ENCODE measurements around the gene MLPH.

Gene MLPH

GRCh38 chr2:237567276-237568029, 80.4 kb downstream of the MLPH start:
- no peak for DNase-seq (ENCODE audit: low read depth in 2 of 2)

GRCh38 chr2:237568121-237568660, 81.1 kb downstream of the MLPH start:
- no peak for DNase-seq (ENCODE audit: low read depth in 2 of 2)

DNA sequence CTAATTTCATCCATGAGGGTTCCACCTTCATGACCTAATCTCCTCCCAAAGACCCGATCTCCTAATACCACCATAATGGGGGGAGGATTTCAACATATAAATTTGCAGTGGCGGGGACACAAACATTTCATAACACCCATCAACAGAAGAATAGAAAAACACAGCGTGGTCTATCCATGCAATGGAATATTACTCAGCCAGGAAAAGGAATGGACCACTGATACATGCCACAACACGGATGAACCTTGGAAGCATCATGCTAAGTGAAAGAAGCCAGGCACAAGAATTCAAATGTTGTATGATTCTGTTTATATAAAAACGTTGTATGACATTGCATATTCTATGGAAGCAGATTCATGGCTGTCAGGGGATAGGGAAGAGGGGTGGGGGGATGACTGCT, 82.0 kb downstream of the MLPH start:
- DNase-seq (ENCODE audit: low read depth in 2 of 2) = no peak

GRCh38 chr2:237569896-237570295, 82.8 kb downstream of the MLPH start:
- no peak for DNase-seq (ENCODE audit: low read depth in 2 of 2)

GRCh38 chr2:237570776-237571335, 83.8 kb downstream of the MLPH start:
- DNase-seq (ENCODE audit: low read depth in 2 of 2) = no peak

DNA sequence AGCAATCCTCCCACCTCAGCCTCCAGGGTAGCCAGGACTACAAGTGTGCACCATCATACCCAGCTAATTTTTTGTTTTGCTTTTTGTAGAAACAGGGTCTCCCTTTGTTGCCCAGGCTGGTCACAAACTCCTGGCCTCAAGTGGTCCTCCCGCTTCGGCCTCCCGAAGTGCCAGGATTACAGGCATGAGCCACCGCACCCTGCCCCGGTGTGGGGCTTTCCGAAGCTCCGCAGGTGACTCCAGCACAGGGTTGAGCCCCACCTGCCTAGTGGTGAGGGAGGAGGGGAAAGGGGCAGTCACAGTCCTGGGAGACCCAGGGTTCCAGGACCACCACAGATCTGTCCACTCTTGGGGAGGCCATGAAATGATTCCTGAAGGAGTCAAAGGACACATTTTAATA, 84.5 kb downstream of the MLPH start:
- no peak for DNase-seq (ENCODE audit: low read depth in 2 of 2)

- peak; percentile 75 to 89 for DNase-seq (ENCODE audit: low read depth in 2 of 2)
These were observed 85.1 kb downstream of the MLPH start for GRCh38 chr2:237572021-237572741.

GRCh38 chr2:237572742-237573101, 85.7 kb downstream of the MLPH start:
- DNase-seq (ENCODE audit: low read depth in 2 of 2) = no peak

GRCh38 chr2:237573721-237574415, 86.8 kb downstream of the MLPH start:
- no peak for DNase-seq (ENCODE audit: low read depth in 2 of 2)

DNA sequence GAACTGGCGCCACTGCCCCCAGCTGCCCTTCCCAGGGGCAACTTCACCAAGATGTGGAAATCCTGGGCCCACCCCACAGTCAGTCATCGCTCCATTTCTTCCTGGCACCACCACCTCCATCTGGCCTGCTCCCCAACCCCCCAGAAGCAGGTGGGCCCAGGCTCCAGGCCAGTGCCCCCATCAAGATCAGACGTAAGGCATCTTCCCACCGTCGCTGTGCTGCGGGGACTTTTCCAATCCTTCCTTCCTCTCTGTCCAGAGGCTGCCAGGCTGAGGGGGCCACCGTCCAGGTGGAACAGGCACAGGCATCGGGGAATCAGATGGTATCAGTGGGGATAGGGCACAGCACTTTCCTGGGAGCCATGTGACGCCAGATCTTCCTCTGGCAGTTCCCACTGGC, 87.4 kb downstream of the MLPH start:
- DNase-seq (ENCODE audit: low read depth in 2 of 2) = no peak

DNA sequence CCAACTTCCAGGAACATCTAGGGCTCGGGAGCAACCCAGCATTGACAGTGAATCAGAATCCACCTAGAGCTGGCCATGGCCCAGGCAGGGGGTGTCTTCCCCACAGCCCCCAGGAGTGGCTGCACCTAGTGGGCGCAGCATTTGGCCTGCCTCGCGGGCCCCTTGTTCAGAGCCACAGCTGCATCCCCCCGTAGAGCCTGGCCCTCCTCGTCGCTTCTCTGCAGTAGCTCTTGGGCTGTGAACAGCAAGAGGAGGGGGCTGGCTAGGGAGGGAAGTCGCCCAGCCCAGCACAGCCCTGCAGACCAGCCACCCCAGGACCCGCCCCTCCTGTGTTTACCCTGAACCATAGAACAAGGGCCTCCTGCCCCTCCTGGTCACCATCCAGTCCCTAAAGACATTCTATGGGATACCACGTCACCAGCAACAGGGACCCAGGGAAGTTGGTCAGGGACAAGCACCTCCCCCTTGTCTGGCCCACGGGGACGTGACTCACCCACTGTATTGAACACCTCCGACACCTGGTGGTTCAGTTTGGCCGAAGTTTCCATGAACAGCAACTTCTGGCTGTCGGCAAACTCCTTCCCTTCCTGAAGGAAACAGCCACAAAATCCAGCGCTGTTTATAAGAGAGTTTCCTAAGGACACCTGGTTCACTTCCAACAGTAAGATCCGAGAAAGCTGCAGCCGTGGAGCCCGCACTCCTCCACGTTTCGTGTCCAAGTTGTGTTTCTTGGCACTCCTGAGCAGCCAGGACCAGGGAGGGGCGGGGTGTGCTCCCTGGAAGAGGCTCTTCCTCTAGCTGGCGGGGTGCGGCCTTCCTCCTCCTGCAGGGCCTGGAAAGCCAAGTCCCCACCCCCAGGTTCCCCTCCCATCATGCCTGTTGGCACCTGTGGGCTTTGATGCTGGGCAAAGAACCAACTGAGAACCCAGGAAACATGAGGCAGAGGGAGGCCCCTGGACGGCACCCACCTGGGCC, 88.1 kb downstream of the MLPH start:
- DNase-seq (ENCODE audit: low read depth in 2 of 2) = no peak

DNA sequence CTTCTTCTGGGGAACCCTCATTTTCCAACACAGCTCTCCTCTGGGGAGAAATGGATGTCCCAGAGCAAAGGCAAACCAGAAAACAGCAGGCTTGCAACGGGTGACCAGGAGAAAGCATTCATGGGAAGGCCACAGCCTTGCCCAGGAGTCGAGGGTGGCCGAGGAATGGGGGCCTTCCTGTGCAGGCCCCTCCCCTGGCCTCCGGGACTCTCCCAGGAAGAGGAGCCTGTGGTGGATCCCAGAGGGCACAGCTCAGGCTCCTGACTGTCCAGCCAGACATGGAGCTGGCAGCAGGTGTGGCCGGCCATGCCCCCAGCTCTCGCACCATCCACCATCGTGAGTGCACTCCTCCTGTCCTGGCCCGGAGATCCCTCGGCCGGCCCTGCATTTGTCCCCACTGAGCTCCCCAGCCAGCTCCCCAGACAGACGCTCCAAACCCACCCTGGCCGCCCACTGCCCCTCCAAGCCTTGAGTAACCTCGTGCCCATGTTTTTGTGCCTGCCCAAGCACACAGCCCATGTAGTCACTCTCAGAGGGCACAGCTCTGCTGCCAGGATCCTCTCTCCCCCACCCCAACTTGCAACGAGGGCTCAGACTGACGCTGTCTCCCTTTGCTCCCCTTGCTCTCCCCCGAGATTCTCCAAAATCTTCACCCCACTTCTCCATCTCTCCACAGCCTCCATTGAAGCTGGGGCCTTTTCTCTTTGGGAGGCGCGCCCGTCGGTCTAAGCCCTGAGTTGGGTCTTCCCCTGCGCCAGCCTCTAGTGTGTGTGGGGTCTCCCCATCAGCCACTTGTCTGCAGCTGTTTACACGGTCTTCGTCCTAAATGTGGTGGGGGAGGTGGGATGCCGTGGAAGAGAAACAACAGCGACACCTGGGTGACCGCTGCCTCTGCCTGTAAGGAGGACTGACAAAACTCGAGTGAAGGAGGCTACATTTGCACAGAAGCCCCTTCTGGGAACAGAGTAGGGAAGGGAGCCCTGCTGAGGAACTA, 89.1 kb downstream of the MLPH start:
- DNase-seq (ENCODE audit: low read depth in 2 of 2) = no peak

DNA sequence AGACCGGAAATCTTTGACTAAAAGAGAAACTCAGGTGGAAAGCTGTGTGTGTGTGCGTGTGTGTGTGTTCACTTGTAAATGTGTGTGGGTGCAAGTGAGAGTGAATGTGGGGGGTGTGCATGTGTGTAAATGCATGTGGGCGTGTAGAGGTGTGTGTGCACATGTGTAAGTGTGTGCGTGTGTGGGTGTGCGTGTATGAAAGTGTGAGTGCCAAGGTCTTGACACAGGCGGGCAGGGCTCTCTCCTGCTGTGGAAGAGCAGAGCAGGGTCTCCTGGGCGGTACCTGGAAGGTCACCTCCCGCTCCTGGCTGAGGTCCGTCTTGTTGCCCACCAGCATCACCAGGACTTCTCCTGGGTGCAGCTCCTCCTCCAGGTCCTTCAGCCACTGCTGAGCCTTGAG, 89.9 kb downstream of the MLPH start:
- DNase-seq (ENCODE audit: low read depth in 2 of 2) = no peak

- no peak for DNase-seq (ENCODE audit: low read depth in 2 of 2)
These were observed 90.4 kb downstream of the MLPH start for GRCh38 chr2:237577458-237577857.

DNA sequence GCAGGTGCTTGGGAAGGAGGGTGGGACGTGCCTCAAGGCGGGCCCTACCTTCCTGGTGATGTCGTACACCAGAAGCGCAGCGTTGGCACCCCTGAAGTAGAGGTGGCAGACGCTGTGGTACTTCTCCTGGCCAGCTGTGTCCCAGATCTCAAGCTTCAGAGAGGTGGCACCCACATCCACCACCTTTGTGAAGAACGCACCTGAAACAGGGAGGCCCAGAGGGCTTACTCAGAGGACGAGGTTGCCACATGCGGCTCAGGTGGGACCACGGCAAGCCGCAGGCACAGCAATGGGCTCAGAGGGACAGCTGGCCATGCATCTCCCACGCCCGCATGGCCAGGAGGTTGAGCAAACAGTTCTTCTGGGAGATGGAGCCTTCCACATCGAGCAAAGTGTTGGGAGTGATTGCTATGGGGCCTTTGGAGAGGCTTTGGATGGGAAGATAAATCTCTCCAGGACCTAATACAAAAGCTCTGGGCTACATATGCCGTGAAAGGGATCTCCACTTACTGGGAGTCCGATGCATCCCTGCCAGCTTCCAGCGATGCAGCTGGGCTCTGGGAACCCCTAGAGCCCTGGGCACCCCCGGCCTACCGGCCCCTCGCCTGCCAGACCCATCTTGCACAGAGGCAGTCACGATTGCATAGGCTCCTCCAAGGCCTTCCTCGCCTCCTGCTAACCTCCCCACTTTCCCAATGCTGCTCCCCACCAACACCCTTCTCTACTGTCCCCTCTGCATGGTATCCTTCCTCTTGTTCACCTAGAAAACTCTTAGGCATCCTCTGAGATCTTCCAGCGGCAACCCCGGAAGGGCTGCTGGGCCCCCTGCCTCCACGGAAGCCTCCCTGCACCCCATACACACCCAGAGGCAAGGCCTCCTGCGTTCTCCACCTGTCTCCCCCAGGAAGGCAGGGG, 91.2 kb downstream of the MLPH start:
- no peak for DNase-seq (ENCODE audit: low read depth in 2 of 2)

DNA sequence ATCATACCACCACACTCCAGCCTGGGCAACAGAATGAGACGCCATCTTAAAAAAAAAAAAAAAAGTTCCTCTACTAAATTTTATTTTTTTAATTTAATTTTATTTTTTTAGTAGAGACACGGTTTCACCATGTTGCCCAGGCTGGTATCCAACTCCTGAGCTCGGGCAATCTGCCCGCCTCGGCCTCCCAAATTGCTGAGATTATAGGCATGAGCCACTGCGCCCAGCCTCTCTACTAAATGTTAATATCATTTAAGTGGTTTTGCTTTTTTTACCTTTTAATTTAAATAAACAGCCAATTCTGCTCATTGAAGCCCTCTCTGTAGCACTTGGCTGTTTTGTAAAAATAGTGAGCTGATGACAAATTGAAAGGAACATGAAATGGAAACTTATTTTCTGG, 94.3 kb downstream of the MLPH start:
- DNase-seq (ENCODE audit: low read depth in 2 of 2) = no peak

DNA sequence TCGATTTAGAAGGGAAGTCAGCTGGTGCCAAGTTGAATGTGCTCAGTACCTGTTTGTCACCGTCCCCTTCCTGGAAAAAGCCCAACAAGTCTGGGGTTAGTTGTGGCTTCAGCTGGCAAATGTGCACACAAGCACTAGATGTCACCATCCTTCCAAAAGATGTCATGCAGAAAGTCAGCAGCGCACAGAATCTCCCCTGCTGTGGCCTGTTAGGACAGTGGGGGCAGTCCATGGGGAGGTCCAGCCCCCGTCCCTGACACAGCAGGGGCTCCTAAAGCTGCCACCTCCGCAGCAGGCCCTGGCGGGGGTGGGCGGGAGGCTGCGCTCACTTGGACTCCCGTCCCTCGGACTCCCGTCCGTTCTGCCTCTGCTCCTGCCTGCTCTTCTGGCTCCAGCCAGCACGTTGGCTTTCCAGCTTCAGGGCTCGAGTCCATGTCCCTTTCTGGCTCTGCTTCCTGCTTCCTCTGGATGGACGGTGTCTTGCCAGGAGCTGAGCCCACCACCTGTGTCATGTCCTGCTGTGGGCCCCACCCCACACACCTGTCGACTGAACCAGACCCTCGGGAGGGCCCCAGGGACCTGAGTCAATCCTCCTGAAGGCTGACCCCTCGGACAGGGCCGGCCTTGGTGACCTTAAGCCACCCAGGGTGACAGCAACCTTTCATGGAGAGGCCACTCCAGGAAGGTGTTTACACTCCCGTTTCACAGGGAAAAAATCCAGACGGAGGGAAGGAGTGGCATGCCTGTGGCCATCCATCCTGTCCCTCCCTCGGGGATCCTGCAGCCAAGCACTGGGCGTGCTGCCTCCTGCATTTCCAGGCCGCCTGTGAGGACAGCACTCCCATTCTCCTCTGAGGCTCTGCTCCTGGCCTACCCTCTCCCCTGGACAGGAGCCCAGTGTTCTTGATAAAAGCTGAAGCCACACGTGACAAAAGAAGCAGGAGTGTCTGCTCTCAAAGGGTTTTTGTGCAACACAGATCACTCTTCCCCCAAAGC, 95.0 kb downstream of the MLPH start:
- peak; percentile 12 to 17 for DNase-seq (ENCODE audit: low read depth in 2 of 2)
